ENCODE data around the gene LRP1.

The LRP1 gene

DNA sequence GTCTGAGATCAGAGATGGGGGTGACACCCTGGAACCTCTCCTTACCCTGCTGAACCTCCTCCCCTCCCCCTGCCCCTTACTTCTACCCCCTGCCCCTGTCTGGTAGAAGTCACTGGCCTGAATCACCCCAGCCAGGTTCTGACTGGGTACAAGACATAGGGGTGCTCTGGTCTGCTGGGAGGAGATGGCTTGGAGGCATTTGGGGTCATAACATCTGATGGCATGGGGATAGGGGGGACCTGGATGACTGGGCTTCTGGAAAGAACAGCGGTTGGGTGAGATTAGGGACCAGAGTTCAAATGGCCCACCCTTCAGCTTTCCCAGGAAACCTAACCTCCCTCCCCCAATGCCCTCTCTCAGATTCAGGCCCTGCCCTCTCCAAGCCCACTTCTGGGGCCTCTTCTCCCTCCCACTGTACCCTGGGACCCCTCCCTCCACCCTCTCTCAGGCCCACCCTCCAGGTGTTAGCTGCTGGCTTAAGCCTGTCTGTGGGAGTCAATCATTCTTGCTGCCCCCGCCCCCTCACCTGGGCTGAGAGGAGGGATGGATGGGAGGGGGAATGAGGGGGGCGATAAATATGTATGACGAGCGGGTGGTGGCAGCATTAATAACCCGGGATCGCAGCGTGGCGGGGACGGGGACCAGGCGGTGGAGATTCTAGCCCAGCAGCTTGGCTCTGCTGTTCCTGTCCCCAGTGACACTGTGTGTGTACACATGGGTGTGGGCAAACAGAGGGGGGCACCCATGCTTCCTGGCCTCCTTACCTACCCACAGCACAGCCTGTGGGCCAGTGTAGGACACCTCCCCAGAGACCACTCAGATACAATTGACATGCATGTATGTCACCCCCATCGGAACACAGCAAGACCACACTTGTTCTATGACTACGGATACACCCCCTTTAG, 94.3 kb downstream of the LRP1 start:
- H3K4me1 ChIP-seq (ENCODE audit: low read depth, poor library complexity, severe bottlenecking) = peaks cover 2% of the 10 kb centered on the region
- no peaks in the 10 kb centered on the region for H3K79me2 ChIP-seq (ENCODE audit: insufficient read depth, low read depth)
- no peak overlapping the region for H3K4me2 ChIP-seq
- no peaks in the 10 kb centered on the region for H4K20me1 ChIP-seq (ENCODE audit: insufficient read depth)
- H3K27me3 ChIP-seq (ENCODE audit: insufficient read depth, low read depth) = peaks cover 57% of the 10 kb centered on the region
- H3K27ac ChIP-seq = no peak overlapping the region
- TF ChIP-seq, protein P1, sequence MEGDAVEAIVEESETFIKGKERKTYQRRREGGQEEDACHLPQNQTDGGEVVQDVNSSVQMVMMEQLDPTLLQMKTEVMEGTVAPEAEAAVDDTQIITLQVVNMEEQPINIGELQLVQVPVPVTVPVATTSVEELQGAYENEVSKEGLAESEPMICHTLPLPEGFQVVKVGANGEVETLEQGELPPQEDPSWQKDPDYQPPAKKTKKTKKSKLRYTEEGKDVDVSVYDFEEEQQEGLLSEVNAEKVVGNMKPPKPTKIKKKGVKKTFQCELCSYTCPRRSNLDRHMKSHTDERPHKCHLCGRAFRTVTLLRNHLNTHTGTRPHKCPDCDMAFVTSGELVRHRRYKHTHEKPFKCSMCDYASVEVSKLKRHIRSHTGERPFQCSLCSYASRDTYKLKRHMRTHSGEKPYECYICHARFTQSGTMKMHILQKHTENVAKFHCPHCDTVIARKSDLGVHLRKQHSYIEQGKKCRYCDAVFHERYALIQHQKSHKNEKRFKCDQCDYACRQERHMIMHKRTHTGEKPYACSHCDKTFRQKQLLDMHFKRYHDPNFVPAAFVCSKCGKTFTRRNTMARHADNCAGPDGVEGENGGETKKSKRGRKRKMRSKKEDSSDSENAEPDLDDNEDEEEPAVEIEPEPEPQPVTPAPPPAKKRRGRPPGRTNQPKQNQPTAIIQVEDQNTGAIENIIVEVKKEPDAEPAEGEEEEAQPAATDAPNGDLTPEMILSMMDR (conservative IDR thresholded peaks at IDR 0.05; ENCODE audit: low read depth, low read length) = no peak
- H3K36me3 ChIP-seq (ENCODE audit: insufficient read depth) = no peaks in the 10 kb centered on the region
- no peak overlapping the region for H3K9ac ChIP-seq
- no peak overlapping the region for H2AFZ ChIP-seq (ENCODE audit: low read depth)
- no peak overlapping the region for H3K4me3 ChIP-seq (IDR thresholded peaks at IDR 0.05; ENCODE audit: insufficient read depth, low read depth, low read length)

DNA sequence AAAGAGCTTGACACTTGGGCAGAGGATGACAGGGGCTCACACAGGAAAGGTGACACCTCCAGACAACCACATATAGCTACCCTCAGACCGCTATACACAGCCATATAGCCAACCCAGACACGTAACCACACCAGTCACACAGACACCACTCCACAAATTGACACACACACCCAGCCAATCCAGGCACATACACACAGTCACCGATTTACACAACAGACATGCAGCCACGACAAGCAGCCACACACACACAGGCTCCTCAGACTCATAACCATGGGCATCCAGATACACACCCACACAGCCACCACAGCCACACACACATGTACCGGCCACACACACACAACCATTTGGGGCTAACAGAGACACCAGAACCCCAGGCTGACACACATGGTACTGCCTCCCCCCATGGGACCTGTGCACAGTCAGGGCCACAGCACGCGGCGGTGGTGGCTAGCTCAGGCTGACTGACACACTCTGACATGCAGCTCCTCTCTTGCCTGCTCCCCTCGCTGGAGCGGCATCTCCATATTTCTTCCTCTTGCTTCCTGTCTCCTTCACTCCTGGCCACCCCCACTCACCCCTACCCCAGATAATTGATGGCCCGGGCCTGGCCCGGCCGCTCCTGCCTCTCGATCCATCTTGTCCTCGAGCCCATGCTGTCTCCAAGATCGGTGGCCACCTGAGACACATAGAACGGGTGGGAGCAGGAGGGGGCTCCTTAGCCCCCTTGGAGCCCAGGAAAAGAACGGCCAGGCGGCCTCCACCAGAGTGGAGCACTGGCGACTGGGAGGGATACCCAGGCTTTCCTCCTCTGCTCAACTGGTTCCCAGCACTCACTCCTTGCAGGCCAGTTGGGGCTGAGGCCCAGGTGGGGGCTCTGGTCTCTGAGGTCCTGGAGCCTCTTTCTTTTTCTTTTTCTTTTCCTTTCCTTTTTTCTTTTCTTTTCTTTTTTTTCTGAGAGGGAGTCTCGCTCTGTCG, 95.2 kb downstream of the LRP1 start:
- Histone ChIP-seq H3K27ac (no peak overlapping the region), H3K27me3 (ENCODE audit: insufficient read depth, low read depth) (peaks cover 47% of the 10 kb centered on the region), H2AFZ (ENCODE audit: low read depth) (no peak overlapping the region), H3K4me3 (IDR thresholded peaks at IDR 0.05; ENCODE audit: insufficient read depth, low read depth, low read length) (no peak overlapping the region), H3K4me1 (ENCODE audit: low read depth, poor library complexity, severe bottlenecking) (peaks cover 3% of the 10 kb centered on the region), H3K4me2 (no peak overlapping the region), H3K79me2 (ENCODE audit: insufficient read depth, low read depth) (no peaks in the 10 kb centered on the region), H4K20me1 (ENCODE audit: insufficient read depth) (no peaks in the 10 kb centered on the region), H3K36me3 (ENCODE audit: insufficient read depth) (no peaks in the 10 kb centered on the region), H3K9ac (no peak overlapping the region)
- TF ChIP-seq, protein P1 (conservative IDR thresholded peaks at IDR 0.05; ENCODE audit: low read depth, low read length) = no peak

DNA sequence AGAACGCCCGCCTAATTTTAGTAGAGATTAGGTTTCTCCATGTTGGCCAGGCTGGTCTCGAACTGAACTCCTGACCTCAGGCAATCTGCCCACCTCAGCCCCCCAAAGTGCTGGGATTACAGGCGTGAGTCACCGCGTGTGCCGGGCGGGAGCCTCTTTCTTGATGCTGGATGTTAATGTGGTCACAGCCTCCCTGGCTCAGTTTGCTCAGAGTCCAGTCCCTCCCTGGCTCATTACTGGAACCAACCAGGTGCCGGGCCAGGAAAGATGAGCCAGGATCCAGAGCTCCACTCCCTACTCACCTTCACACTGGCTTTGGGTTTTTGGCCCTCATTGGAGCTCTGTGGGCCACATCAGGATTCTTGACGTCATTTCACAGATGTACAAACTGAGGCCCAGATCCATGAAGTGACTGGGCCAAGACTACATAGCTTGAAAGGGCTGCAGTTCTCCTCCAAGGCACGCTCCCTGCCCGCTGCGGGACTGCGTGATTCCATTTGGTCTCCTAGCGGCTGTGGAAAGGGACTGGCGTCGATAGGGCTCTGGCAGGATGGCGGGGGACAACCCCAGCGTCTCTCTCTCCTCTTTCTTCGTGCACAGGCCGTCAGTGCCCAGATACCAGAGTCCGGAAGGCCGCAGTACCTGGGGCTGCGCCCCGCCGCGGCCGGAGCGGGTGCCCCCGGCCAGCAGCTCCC, 96.1 kb downstream of the LRP1 start:
- no peak overlapping the region for H2AFZ ChIP-seq (ENCODE audit: low read depth)
- peaks cover 11% of the 10 kb centered on the region for H3K4me1 ChIP-seq (ENCODE audit: low read depth, poor library complexity, severe bottlenecking)
- H3K9ac ChIP-seq = no peak overlapping the region
- no peak overlapping the region for H3K27ac ChIP-seq
- peaks cover 4% of the 10 kb centered on the region; the same call in 1 of the 2 replicates for H3K79me2 ChIP-seq (ENCODE audit: insufficient read depth, low read depth)
- no peak overlapping the region for H3K4me3 ChIP-seq (IDR thresholded peaks at IDR 0.05; ENCODE audit: insufficient read depth, low read depth, low read length)
- TF ChIP-seq, protein P1 (conservative IDR thresholded peaks at IDR 0.05; ENCODE audit: low read depth, low read length) = 0 out of 2 replicates have a peak, but pooled peaks have one; percentile 24
- H4K20me1 ChIP-seq (ENCODE audit: insufficient read depth) = no peaks in the 10 kb centered on the region
- H3K36me3 ChIP-seq (ENCODE audit: insufficient read depth) = no peaks in the 10 kb centered on the region
- H3K27me3 ChIP-seq (ENCODE audit: insufficient read depth, low read depth) = peaks cover 38% of the 10 kb centered on the region
- H3K4me2 ChIP-seq = no peak overlapping the region
